OCI-LY7 (cell line): ENCODE results near the gene MTURN.

Source experiments
- CTCF ChIP-seq: fragments of 200-600 bp; sonication (generic); conservative IDR thresholded peaks from 2 replicates; pipeline ENCODE4 v1.5.1; 2014; ENCODE audit warnings: mild to moderate bottlenecking, antibody characterized with exemption, low read length, moderate library complexity, mixed read lengths
- EZH2phosphoT487 ChIP-seq: fragments of 200-600 bp; sonication (generic); IDR thresholded peaks from 2 replicates; pipeline ENCODE4 v1.6.1; 2018; ENCODE audit warnings: low read depth, borderline replicate concordance, mild to moderate bottlenecking, mixed run types, antibody characterized with exemption, low read length, moderate library complexity, mixed read lengths

GRCh38 chr7:30170476-30171205, 35.9 kb downstream of the MTURN start:
- TF ChIP-seq CTCF (no peak), EZH2phosphoT487 (no peak)
